ENCODE measurements around the gene TFPI. TPM values are rescaled to one million over a fixed set of nuclear protein-coding genes. Genes with fewer than 3 reads are reported as not detected.

The TFPI gene
- total and polyA plus RNA-seq, 2 of the 8 experiments (the other 6 are each of a cell fraction or from before 2014, with no cell fraction given): 2.0 to 7.1 TPM

DNA sequence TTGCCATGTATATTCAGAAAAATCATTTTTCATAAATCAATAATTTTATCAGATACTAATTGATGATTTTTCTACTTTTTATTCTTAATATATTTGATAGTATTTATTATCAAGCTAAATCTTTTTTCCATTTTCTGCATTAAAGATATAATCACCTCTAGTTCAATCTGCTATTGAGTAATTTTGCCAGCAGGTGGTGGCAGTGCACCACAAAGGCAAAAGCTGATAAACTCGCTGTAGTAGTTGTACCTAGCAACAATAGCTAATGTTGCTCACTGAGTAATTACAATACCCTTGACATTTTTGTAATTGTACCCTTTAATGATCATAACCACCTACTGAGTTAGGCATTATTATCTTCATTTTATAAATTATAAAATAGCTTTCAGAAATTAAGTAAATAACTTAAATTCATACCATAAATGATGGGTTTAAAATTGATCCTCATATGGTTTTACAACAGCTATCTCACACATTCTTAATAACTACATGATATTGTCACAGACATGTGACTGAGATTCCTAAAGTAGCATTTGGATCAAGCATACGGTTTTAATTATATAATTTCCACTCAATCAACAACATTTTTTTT is 54.2 kb downstream of the TFPI start:
- no peak overlapping the region for H2BK15ac ChIP-seq (ENCODE audit: low read length)
- H3K9ac ChIP-seq (replicated peaks in 1 of 4; ENCODE audit: extremely low read depth in 1 of 4, low read depth in 3 of 4, low read length in 3 of 4): no peak overlapping the region
- H2BK20ac ChIP-seq (ENCODE audit: low read length): no peak overlapping the region
- H2BK12ac ChIP-seq (ENCODE audit: low read depth, low read length): no peak overlapping the region
- ChIA-PET CTCF (ENCODE audit: partially characterized antibody) (interaction anchor here (0.6 to 8.6 kb wide), 75 partner anchors 10 to 1909 kb away, joined by 3 to 331 read pairs (median 4); partner anchors contain the start of gene TFPI), POLR2A (ENCODE audit: partially characterized antibody) (no interaction called here)
- no peak overlapping the region for H2BK120ac ChIP-seq (replicated peaks; ENCODE audit: low read depth, low read length)
- no peak overlapping the region for H3K4me2 ChIP-seq (ENCODE audit: insufficient read depth in 1 of 2, low read depth in 2 of 2, low read length in 2 of 2)
- no peaks in the 10 kb centered on the region for H3K79me1 ChIP-seq (ENCODE audit: low read depth, low read length)
- WGBS, 2 experiments (ENCODE audit: extremely low coverage in 1 of 2, insufficient coverage in 1 of 2, insufficient read length in 1 of 2, insufficient replicate concordance in 2 of 2, low coverage in 1 of 2, low lambda C conversion rate in 2 of 2, missing lambda C conversion rate in 1 of 2): 35% methylated on average over 2 of the region's 2 CpGs; no CpG with 5 or more reads in 1 of the 2 experiments
- H3K18ac ChIP-seq (ENCODE audit: extremely low read depth, low read length): no peak overlapping the region
- no peak overlapping the region for H3K4me3 ChIP-seq (ENCODE audit: extremely low read depth in 1 of 4, insufficient read depth in 2 of 4, low read depth in 3 of 4, low read length in 4 of 4)
- peaks cover 0 to 6% (median 0%) of the 10 kb centered on the region in 4 experiments; a peak in 1 of 7 replicates for H3K4me1 ChIP-seq (replicated peaks in 1 of 4; ENCODE audit: control insufficient read depth in 3 of 4, insufficient read depth in 4 of 4, low read length in 3 of 4)
- no peak overlapping the region for H2BK5ac ChIP-seq (ENCODE audit: low read depth, low read length)
- FAIRE-seq: peak; percentile 85
- no peak overlapping the region for H3K56ac ChIP-seq (replicated peaks; ENCODE audit: insufficient read length, low read depth, low read length)
- H3K9me3 ChIP-seq (ENCODE audit: insufficient read depth in 2 of 2, low read depth in 1 of 2, low read length in 1 of 2): no peaks in the 10 kb centered on the region
- H3K79me2 ChIP-seq (ENCODE audit: control insufficient read depth in 1 of 2, insufficient read depth in 2 of 2, low read length in 2 of 2): no peaks in the 10 kb centered on the region
- H3K4ac ChIP-seq (replicated peaks; ENCODE audit: insufficient read length, low read depth, low read length): no peak overlapping the region
- H3K36me3 ChIP-seq (ENCODE audit: control insufficient read depth in 2 of 4, insufficient read depth in 4 of 4, low read length in 3 of 4): peaks cover 0 to 2% (median 0%) of the 10 kb centered on the region in 4 experiments; a peak in 1 of 8 replicates
- H3K23me2 ChIP-seq (ENCODE audit: low read depth, low read length): no peaks in the 10 kb centered on the region
- no peak overlapping the region for H3K27ac ChIP-seq (ENCODE audit: low read depth, low read length)
- no peak overlapping the region for H3K14ac ChIP-seq (ENCODE audit: insufficient read length)
- H4K5ac ChIP-seq (ENCODE audit: insufficient read length, low read depth, low read length): no peak overlapping the region
- peak in 1 of 2 experiments; percentile 71 for DNase-seq (ENCODE audit: low read depth in 1 of 2, low spot score in 2 of 2)
- H2AFZ ChIP-seq (ENCODE audit: low read length): no peak overlapping the region
- no peaks in the 10 kb centered on the region for H4K20me1 ChIP-seq (replicated peaks in 1 of 2; ENCODE audit: control insufficient read depth in 1 of 2, insufficient read depth in 2 of 2, low read length in 2 of 2)
- no peak overlapping the region for H2AK5ac ChIP-seq (ENCODE audit: low read depth, low read length)
- no peak overlapping the region for H3K23ac ChIP-seq (ENCODE audit: insufficient read length)
- no peaks in the 10 kb centered on the region for H3K27me3 ChIP-seq (replicated peaks in 1 of 4; ENCODE audit: control insufficient read depth in 3 of 4, extremely low read depth in 1 of 4, insufficient read depth in 3 of 4, low read length in 3 of 4)
- H4K91ac ChIP-seq (replicated peaks; ENCODE audit: insufficient read length, low read length): no peak overlapping the region
- no peak overlapping the region for H4K8ac ChIP-seq (ENCODE audit: extremely low read depth, insufficient read depth, low read length)
- TF ChIP-seq RXRA (IDR thresholded peaks at IDR 0.05; ENCODE audit: insufficient read depth, low read depth, low read length) (no peak), BCL11A (IDR thresholded peaks at IDR 0.05; ENCODE audit: low read depth in 2 of 2, low read length in 2 of 2) (no peak), POU5F1 (IDR thresholded peaks at IDR 0.05; ENCODE audit: low read depth, low read length) (no peak), PHF8 (conservative IDR thresholded peaks at IDR 0.05; ENCODE audit: low read depth, low read length) (no peak), RNF2 (IDR thresholded peaks at IDR 0.05; ENCODE audit: borderline replicate concordance, low read depth, low read length, missing control alignments, poor library complexity, severe bottlenecking) (no peak), CTCF (IDR thresholded peaks at IDR 0.05; ENCODE audit: control extremely low read depth in 1 of 3, insufficient read depth in 1 of 3, low read depth in 1 of 3, low read length in 3 of 3) (peak in 2 of 3 experiments; percentile 62 to 90; a peak in 3 of 4 replicates), CREB1 (IDR thresholded peaks at IDR 0.05) (no peak), BRCA1 (IDR thresholded peaks at IDR 0.05; ENCODE audit: low read depth, low read length) (no peak), CHD2 (IDR thresholded peaks at IDR 0.05; ENCODE audit: low read length) (no peak), SAP30 (IDR thresholded peaks at IDR 0.05; ENCODE audit: insufficient read depth, insufficient replicate concordance, low read length) (no peak)
